H7 (cell line): ENCODE measurements around the gene ACE. TPM values are rescaled to one million over a fixed set of nuclear protein-coding genes. Genes with fewer than 3 reads are reported as not detected.
A peak's percentile ranks its signal among the peaks of the same experiment; 100 is the strongest.

Experiments used
- DNase-seq: peaks from one replicate; pipeline ENCODE4 v3.0.0; 2012
- H3K27me3 ChIP-seq: 2 replicates; pipeline ENCODE4 v1.6.0; 2011; ENCODE audit warnings: mild to moderate bottlenecking, low read length; ENCODE audit not compliant: control insufficient read depth, insufficient read depth
- H3K36me3 ChIP-seq: replicated peaks from 2 replicates; pipeline ENCODE4 v1.5.1; 2011; ENCODE audit warnings: low read length; ENCODE audit not compliant: control insufficient read depth, insufficient read depth
- H3K4me3 ChIP-seq: 2 replicates; pipeline ENCODE4 v1.5.1; 2011; ENCODE audit warnings: low read depth, mild to moderate bottlenecking, control low read depth, low read length, moderate library complexity; ENCODE audit not compliant: insufficient read depth
- total RNA-seq: library from RNA; depleted of rRNA; stranded (reverse); fragments of >200 nt; shearing (Covaris generic); gene quantifications from 2 replicates; pipeline ENCODE4 v1.2.3, GENCODE V29; 2014

Gene ACE
- total RNA-seq, 1 experiment from 2014 or later: 4.6 TPM

- Histone ChIP-seq H3K4me3 (no peak overlapping the region), H3K27me3 (no peaks in the 10 kb centered on the region), H3K36me3 (no peaks in the 10 kb centered on the region)
- DNase-seq: peak; percentile 44
Measured at GRCh38 chr17:63487014-63487339, 10.1 kb downstream of the ACE start.

DNA sequence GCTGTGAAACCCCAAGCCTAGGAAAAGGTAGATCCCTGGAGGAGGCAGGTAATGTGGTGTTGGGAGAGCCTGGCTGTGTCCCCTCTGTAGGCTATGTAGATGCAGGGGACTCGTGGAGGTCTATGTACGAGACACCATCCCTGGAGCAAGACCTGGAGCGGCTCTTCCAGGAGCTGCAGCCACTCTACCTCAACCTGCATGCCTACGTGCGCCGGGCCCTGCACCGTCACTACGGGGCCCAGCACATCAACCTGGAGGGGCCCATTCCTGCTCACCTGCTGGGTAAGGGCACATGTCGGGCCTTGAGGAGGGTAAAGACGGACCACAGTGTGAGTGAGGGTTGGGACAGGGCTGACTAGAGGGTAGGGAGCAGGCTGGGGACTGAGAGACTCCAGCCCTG lies 12.0 kb downstream of the ACE start:
- Histone ChIP-seq H3K4me3 (no peak overlapping the region), H3K36me3 (no peaks in the 10 kb centered on the region), H3K27me3 (no peaks in the 10 kb centered on the region)
- no peak for DNase-seq

DNA sequence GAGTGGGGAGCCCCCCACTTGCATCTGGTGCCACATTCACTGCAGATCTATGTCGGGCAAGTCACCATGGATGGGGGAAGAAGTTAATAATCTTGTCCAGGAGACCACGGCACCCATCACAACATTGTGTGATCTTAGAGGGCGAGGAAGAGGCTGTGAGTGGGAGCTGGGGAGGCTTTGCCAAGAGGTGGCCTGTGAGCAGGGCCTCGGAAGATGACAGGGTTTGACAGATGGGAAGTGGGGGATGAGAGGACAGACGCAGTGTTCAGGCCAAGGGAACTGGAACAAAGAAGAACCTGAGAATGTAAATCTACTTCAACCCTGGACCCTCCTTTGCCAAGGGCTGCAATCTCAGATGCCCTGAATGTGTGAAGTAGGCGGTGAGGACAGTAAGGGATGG lies 12.4 kb downstream of the ACE start:
- Histone ChIP-seq H3K36me3 (no peaks in the 10 kb centered on the region), H3K4me3 (no peak overlapping the region), H3K27me3 (no peaks in the 10 kb centered on the region)
- DNase-seq: no peak

GRCh38 chr17:63490329-63490728 lies 13.5 kb downstream of the ACE start:
- DNase-seq: peak; percentile 88
- no peaks in the 10 kb centered on the region for H3K36me3 ChIP-seq

GRCh38 chr17:63490858-63491400 lies 14.1 kb downstream of the ACE start:
- Histone ChIP-seq H3K4me3 (no peak overlapping the region), H3K27me3 (no peaks in the 10 kb centered on the region), H3K36me3 (no peaks in the 10 kb centered on the region)
- DNase-seq: peak; percentile 52

More at GRCh38 chr17:63490329-63490728, 13.5 kb downstream of the ACE start:
- H3K4me3 ChIP-seq: no peak overlapping the region
- H3K27me3 ChIP-seq: no peaks in the 10 kb centered on the region

GRCh38 chr17:63491413-63491812 lies 14.6 kb downstream of the ACE start:
- Histone ChIP-seq H3K4me3 (no peak overlapping the region), H3K36me3 (no peaks in the 10 kb centered on the region), H3K27me3 (no peaks in the 10 kb centered on the region)
- DNase-seq: no peak

DNA sequence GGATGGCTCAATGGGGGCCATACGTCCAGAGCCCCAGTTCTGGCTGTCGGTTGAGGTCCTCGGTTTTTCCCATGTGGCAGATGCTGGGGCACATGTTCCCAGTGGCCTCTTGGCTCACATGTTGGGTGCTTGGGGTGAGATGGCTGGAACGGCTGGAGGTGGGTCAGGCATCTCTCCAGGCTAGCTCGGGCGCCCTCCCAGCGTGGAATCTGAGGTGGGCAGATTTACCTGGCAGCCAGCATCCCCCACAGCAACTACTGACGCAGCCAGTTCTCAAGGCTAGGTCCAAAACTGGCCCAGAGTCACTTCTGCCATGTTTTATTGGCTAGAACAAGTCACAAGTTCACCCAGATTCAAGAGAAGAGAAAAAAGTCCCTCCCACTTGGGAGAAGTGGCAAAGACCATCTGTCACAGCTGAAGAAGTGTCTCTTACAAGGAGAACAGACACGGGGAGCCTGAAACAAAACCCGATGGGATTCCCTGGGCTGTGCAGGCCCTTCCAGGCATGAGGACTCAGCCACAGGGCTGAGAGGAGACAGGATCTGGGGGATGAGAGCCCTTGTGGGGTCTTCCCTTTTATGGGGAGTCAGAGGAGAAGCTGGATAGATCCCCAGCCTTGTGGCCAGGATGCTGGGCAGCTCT lies 15.2 kb downstream of the ACE start:
- no peaks in the 10 kb centered on the region for H3K36me3 ChIP-seq
- H3K4me3 ChIP-seq: no peak overlapping the region
- H3K27me3 ChIP-seq: no peaks in the 10 kb centered on the region
- peak; percentile 39 for DNase-seq

DNA sequence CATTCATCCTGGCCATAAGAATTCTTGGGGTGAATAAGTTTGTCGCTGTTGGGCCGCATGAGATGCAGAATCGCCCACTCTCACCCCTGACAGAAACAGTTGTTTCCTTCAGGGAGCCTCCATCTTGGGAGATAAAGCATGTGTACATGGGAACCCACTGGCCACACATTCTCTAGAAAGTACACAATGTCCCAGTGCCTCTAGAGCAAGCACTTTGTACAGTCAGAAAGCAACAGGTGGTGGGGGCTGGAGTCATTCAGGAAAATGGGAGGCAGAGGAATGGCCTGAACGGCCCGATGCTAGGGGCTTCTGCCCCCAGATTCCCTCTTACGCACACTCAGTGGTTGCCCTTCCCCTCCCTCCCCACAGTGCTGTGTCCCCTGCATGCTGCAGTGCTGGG lies 16.1 kb downstream of the ACE start:
- Histone ChIP-seq H3K4me3 (no peak overlapping the region), H3K36me3 (no peaks in the 10 kb centered on the region), H3K27me3 (no peaks in the 10 kb centered on the region)
- DNase-seq: peak; percentile 30

DNA sequence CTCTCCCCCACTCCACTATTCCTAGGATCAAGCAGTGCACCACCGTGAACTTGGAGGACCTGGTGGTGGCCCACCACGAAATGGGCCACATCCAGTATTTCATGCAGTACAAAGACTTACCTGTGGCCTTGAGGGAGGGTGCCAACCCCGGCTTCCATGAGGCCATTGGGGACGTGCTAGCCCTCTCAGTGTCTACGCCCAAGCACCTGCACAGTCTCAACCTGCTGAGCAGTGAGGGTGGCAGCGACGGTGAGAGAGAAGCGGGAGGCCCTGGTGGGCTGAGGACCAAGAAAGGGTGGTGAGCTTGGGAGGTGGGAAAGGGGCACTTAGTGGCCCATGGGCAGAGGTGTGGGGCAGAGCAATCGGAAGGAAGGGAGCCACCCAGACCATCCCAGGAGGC lies 16.6 kb downstream of the ACE start:
- Histone ChIP-seq H3K36me3 (no peaks in the 10 kb centered on the region), H3K27me3 (no peaks in the 10 kb centered on the region), H3K4me3 (no peak overlapping the region)
- no peak for DNase-seq

DNA sequence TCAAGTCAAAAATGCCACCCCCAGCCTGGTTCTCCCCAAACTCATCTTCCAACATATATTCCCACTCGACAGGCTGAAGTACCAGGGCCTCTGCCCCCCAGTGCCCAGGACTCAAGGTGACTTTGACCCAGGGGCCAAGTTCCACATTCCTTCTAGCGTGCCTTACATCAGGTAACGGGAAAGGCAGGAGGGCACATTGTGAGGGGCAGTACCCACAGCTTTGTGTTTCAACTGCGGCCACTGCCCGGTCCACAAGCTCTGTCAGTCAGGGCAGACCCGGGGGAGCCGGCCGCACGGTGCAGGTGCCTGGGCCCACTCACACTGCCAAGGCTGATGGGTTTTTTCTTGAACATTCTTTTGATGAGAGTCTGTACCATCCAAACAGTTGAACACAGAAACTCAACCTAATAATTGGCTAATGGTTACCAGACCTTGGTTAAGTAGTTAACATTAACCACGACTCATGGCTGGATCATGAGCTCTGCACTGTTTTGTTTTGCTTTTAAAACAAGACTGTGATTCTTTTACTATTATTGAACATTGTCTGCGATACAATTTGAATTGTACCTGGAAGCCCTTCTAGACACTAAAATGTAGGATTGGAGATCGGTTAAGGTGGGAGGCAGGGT lies 17.6 kb downstream of the ACE start:
- no peak for DNase-seq
- Histone ChIP-seq H3K4me3 (no peak overlapping the region), H3K36me3 (no peaks in the 10 kb centered on the region), H3K27me3 (no peaks in the 10 kb centered on the region)

GRCh38 chr17:63495491-63495890 lies 18.6 kb downstream of the ACE start:
- peak; percentile 29 for DNase-seq
- Histone ChIP-seq H3K4me3 (no peak overlapping the region), H3K27me3 (no peaks in the 10 kb centered on the region; the same call in 1 of the 2 replicates), H3K36me3 (no peaks in the 10 kb centered on the region)

DNA sequence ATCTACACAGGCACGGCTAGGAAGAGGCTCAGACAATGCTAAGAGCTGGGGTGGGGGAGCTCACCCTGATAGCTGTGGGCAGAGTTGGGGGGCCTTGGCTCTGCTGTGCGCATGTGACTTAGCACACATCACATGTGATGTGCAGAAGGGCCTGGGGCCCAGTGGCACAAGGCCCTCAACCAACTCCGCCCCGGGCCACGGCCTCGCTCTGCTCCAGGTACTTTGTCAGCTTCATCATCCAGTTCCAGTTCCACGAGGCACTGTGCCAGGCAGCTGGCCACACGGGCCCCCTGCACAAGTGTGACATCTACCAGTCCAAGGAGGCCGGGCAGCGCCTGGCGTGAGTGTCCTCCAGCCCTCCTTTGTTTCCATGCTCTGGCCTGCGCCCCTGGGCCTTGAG lies 19.3 kb downstream of the ACE start:
- peaks cover 2% of the 10 kb centered on the region; the same call in 1 of the 2 replicates for H3K27me3 ChIP-seq
- no peak overlapping the region for H3K4me3 ChIP-seq
- DNase-seq: peak; percentile 33
- no peaks in the 10 kb centered on the region for H3K36me3 ChIP-seq

DNA sequence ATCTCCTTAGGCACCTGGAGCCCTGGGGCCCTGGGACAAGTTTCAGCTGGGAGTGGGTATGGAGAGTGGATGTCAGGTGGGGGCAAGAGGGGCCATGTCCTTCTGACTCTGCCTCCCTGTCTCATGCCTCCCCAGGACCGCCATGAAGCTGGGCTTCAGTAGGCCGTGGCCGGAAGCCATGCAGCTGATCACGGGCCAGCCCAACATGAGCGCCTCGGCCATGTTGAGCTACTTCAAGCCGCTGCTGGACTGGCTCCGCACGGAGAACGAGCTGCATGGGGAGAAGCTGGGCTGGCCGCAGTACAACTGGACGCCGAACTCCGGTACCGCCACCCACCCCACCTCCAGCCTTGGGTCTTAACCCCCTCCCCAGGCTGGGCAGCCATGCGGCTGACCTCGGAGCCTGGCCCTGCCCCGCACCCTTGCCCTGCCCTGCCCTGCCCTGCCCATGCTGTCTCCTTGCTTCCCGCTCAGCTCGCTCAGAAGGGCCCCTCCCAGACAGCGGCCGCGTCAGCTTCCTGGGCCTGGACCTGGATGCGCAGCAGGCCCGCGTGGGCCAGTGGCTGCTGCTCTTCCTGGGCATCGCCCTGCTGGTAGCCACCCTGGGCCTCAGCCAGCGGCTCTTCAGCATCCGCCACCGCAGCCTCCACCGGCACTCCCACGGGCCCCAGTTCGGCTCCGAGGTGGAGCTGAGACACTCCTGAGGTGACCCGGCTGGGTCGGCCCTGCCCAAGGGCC lies 20.0 kb downstream of the ACE start:
- H3K4me3 ChIP-seq: no peak overlapping the region
- peaks cover 2% of the 10 kb centered on the region; the same call in 1 of the 2 replicates for H3K27me3 ChIP-seq
- H3K36me3 ChIP-seq: no peaks in the 10 kb centered on the region
- DNase-seq: peak; percentile 47

- no peaks in the 10 kb centered on the region for H3K36me3 ChIP-seq
- H3K4me3 ChIP-seq: no peak overlapping the region
- peak; percentile 88 for DNase-seq
- peaks cover 2% of the 10 kb centered on the region; the same call in 1 of the 2 replicates for H3K27me3 ChIP-seq
Measured at GRCh38 chr17:63497708-63498483, 21.0 kb downstream of the ACE start.
